ENCODE measurements around the gene VNN1.
A peak's percentile ranks its signal among the peaks of the same experiment; 100 is the strongest.
"Not testable (repeated sequence)": the region's sequence is repeated elsewhere in the genome, so short reads cannot be mapped to it uniquely, and the experiment has no call there.

Gene VNN1

DNA sequence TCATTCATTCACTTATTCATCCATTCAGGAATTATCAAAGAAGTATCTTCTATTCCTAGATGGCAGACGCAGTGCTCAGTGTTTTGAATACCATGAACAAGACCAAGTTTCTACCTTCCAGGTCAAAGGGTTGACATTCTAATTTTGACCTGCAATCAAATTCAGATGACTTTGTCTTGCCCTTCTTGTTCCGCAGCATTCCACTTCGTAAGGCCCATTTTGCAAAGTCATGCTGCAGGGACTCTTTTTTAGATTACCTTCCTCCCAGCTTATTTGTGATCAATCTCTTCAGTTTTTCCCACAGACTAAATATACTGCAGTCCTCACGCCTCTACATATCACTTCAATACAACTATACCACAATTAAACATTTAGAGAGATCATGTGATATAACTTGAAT, 47.7 kb downstream of the VNN1 start:
- no peak for DNase-seq

GRCh38 chr6:132664309-132665034, 49.4 kb downstream of the VNN1 start:
- DNase-seq = no peak

DNA sequence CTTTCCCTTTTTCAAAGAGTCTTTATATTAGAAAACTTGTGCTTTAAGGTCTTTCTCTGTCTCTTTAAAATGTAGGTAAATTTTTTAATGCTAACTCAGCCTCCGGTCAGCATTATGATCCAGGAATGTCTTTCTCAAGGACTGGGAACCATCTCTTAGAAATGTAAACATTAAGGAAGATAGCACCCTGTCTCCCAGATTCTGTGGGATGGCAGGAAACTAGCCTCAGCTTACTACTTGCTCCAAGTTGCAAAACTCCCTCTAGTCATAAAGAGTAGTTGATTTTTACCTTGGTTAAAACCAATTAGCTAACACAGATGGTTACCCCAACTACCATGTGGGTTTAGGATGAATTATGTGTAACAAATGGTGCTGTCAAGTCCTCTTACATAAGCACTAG, 50.2 kb downstream of the VNN1 start:
- DNase-seq = no peak

GRCh38 chr6:132661906-132662305, 51.9 kb downstream of the VNN1 start:
- no peak for DNase-seq

DNA sequence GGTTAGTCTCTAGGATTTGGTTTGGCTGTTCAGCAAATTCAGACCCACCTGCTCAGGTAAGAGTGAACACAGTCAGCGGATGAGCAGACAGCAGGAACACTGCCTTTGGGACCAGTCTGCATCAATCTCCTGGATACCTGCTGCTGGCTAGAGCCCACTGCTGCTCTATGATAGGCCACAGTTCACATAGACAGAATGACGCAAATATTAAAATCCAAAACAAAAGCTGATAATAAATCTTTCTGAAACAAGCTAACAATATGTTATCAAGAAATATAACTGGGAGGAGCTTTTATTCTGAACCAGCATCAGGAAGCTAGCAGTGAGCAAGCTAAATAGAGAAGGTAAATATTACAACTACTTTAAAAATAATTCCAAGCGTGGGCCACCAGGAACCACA, 54.8 kb downstream of the VNN1 start, which contains the start of gene TAAR1:
TAAR1 (minus strand) TSS at position 101 of the 400 bp plus-strand sequence. CDS start 13,179 bp downstream, outside the sequence.
- DNase-seq = no peak

GRCh38 chr6:132651062-132651461, 62.8 kb downstream of the VNN1 start:
- DNase-seq = peak; percentile 98

DNA sequence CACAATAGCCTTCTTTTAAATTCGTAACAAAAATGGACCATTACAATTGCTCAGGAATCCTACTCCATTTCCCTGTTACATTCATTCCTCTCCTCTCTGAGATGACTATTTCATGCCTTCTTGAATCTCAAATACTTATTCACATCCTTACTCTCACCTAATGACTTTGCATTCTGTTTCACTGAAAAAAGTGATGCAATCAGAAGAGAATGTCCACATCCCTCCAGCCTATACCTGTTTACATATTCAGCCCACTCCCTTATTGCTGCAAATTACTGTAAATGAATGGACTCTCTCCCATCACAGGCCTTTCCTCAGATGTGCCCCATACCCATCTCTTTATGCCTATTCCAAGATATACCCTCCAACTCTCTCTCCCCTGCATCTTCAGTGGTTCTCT, 63.4 kb downstream of the VNN1 start:
- no peak for DNase-seq

- no peak for DNase-seq
These were observed 65.0 kb downstream of the VNN1 start for GRCh38 chr6:132648828-132649227.

- peak; percentile 92 for DNase-seq
These were observed 65.5 kb downstream of the VNN1 start for GRCh38 chr6:132648356-132648755.

DNA sequence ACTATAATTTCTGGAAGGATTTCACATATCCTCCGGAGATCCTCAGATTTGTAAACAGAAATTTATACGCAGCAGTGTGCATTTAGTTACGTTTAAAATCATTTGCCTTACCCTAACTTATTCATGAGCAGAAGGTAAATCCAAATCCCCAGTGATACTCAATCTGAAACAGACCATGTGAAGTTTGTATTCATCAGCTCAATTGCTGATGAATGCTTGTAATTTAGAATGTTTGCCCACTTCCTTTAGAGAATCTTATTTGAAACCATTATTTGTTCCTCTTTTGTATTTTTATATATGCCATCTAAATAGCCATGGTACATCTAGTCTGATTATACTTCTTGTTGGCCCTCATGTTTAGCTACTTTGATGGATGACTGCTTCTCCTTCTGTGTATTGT, 70.3 kb downstream of the VNN1 start:
- peak; percentile 59 for DNase-seq

DNA sequence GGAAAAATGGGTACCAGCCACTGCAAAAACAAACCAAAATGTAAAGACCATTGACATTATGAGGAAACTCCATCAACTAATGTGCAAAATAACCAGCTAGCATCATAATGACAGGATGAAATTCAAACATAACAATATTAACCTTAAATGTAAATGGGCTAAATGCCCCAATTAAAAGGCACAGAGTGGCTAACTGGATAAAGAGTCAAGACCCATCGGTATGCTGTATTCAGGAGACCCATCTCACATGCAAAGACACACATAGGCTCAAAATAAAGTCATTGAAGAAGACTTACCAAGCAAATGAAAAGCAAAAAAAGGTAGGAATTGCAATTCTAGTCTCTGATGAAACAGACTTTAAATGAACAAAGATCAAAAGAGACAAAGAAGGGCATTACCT, 76.7 kb downstream of the VNN1 start:
- not testable (repeated sequence) for DNase-seq

- DNase-seq = not testable (repeated sequence)
These were observed 77.9 kb downstream of the VNN1 start for GRCh38 chr6:132635906-132636305.

DNA sequence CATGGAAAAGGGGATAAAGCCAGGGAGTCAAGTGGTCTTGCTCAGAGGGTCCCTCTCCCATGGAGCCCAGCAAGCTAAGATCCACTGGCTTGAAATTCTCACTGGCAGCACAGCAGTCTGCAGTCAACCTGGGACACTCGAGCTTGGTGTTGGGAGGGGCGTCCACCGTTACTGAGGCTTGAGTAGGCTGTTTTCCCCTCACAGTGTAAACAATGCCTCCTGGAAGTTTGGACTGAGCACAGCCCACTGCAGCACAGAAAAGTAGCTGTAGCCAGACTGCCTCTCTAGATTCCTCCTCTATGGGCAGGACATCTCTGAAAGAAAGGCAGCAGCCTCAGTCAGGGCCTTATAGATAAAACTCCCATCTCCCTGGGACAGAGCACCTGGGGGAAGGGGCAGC, 78.6 kb downstream of the VNN1 start:
- not testable (repeated sequence) for DNase-seq

DNA sequence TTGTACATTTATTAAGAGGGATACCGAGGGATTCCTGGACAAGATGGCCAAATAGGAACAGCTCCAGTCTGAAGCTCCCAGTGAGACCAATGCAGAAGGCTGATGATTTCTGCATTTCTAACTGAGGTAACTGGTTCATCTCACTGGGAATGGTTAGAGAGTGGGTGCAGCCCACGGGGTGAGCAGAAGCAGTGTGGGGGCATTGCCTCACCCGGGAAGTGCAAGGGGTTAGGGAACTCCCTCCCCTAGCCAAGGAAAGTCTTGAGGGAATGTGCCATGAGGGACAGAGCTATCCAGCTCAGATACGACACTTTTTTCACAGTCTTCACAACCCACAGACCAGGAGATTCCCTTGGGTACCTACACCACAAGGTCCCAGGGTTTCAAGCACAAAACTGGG, 79.1 kb downstream of the VNN1 start:
- DNase-seq = no peak

DNA sequence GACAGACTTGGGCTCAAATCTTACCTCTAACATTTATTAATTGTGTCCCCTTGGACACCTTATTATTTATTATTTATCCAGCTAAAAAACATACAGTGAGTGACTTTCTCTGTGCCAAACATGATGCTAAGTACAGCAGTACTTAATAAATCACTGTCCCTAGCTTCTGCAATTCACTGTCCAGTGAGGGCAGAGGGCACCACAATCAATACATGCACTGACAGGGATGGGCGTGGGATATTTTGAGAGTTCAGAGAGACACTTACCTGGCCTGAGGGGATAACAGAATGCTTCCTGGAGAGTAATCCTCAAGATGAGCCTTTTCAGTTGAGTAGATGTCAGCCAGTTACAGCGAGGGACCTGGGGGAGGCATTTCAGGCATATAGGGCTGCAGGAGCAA, 80.5 kb downstream of the VNN1 start:
- no peak for DNase-seq

All from MV-4-11 (cell line).